ENCODE results near the gene FAM222B. TPM values are rescaled to one million over a fixed set of nuclear protein-coding genes. Genes with fewer than 3 reads are reported as not detected.
"Not testable (repeated sequence)": the region's sequence is repeated elsewhere in the genome, so short reads cannot be mapped to it uniquely, and the experiment has no call there.

FAM222B gene
- total and polyA plus RNA-seq, 9 of the 15 experiments (the other 6 are each of a cell fraction or from before 2014, with no cell fraction given): 4.0 to 34.6 (median 7.5) TPM

DNA sequence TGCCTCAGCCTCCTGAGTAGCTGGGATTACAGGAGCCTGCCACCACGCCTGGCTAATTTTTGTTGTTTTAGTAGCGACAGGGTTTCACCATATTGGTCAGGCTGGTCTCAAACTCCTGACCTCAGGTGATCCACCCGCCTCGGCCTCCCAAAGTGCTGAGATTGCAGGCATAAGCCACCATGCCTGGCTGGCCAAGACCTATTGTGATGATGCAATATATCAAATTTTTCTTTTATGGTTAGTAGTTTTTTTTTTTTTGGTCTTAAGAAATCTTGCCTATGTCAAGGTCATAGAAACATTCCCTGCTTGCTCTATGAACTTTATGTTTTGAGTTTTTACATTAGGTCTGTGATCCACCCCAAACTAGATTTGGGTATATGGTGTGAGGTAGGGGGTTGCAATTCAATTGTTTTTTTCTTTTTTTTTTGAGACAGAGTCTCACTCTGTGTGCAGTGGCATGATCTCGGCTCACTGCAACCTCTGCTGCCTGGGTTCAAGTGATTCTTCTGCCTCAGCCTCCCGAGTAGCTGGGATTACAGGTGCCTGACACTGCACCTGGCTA lies 34.6 kb upstream of the FAM222B start:
- H3K4me2 ChIP-seq (ENCODE audit: insufficient read depth, low read length); intact Hi-C loops (cut with micrococcal nuclease); H3K27me3 ChIP-seq (ENCODE audit: control insufficient read depth in 2 of 2, insufficient read depth in 2 of 2, low read length in 2 of 2); H3K4me3 ChIP-seq; CTCF ChIA-PET (ENCODE audit: low intra/inter-chr PET ratio); H3K79me2 ChIP-seq (ENCODE audit: control insufficient read depth, insufficient read depth, low read length); FAIRE-seq; H3K9me1 ChIP-seq (ENCODE audit: control insufficient read depth, insufficient read depth, low read length); H3K9me3 ChIP-seq (replicated peaks; ENCODE audit: control insufficient read depth, insufficient read depth, low read depth, low read length); H3K9ac ChIP-seq (ENCODE audit: insufficient read depth in 1 of 2, low read depth in 2 of 2, low read length in 2 of 2); H3K27ac ChIP-seq (ENCODE audit: extremely low read depth, low read depth, low read length); in situ Hi-C loops (cut with MboI); DNase-seq (ENCODE audit: extremely low read depth in 1 of 4, low spot score in 3 of 4); H4K20me1 ChIP-seq (replicated peaks; ENCODE audit: control insufficient read depth, insufficient read depth, low read length); ATAC-seq; BruUV-seq (replicated peaks); H2AFZ ChIP-seq (ENCODE audit: low read depth, low read length); TF ChIP-seq ATF3 (CRISPR knock-in tag; conservative IDR thresholded peaks at IDR 0.05): not testable (repeated sequence)
- H3K4me1 ChIP-seq (replicated peaks in 1 of 2; ENCODE audit: control insufficient read depth in 2 of 2, insufficient read depth in 2 of 2, low read length in 2 of 2): peaks cover 45 to 48% of the 10 kb centered on the region in 2 experiments
- peak; percentile 89 for TF ChIP-seq CEBPB (tag; IDR thresholded peaks at IDR 0.05)
- TF ChIP-seq SMARCA4 (IDR thresholded peaks at IDR 0.05): peak; percentile 18; the same call in 1 of the 2 replicates
- peak; percentile 1; the same call in 1 of the 2 replicates for TF ChIP-seq ZNF316 (IDR thresholded peaks at IDR 0.05)
- TF ChIP-seq ATF3 (IDR thresholded peaks at IDR 0.05): peak; percentile 94
- peak; percentile 17 for TF ChIP-seq PHF20 (IDR thresholded peaks at IDR 0.05; ENCODE audit: partially characterized antibody)
- peak; percentile 69 for TF ChIP-seq CEBPG (CRISPR knock-in tag; IDR thresholded peaks at IDR 0.05)
- peak; percentile 58 to 93; a peak in 3 of 4 replicates for TF ChIP-seq CEBPG (tag; conservative IDR thresholded peaks at IDR 0.05 in 1 of 2, IDR thresholded peaks at IDR 0.05 in 1 of 2)
- peak in 1 of 2 experiments; percentile 72; a peak in 1 of 3 replicates for TF ChIP-seq CBX3 (IDR thresholded peaks at IDR 0.05; ENCODE audit: borderline replicate concordance in 1 of 2, low read length in 2 of 2)
- TF ChIP-seq ZNF280A (IDR thresholded peaks at IDR 0.05; ENCODE audit: low read depth, partially characterized antibody): peak; percentile 82
- 0 out of 2 replicates have a peak, but pooled peaks have one; percentile 9 for TF ChIP-seq SMAD4 (CRISPR knock-in tag; conservative IDR thresholded peaks at IDR 0.05)
- peak; percentile 41; the same call in 1 of the 2 replicates for TF ChIP-seq TRIM28 (IDR thresholded peaks at IDR 0.05)
- 0 out of 2 replicates have a peak, but pooled peaks have one; percentile 25 for TF ChIP-seq ZEB2 (IDR thresholded peaks at IDR 0.05)
- peak; percentile 90 to 94 for TF ChIP-seq TRIM24 (IDR thresholded peaks at IDR 0.05)
- 0 out of 2 replicates have a peak, but pooled peaks have one; percentile 56 for TF ChIP-seq IRF9 (tag; IDR thresholded peaks at IDR 0.05)
- TF ChIP-seq, protein P1, sequence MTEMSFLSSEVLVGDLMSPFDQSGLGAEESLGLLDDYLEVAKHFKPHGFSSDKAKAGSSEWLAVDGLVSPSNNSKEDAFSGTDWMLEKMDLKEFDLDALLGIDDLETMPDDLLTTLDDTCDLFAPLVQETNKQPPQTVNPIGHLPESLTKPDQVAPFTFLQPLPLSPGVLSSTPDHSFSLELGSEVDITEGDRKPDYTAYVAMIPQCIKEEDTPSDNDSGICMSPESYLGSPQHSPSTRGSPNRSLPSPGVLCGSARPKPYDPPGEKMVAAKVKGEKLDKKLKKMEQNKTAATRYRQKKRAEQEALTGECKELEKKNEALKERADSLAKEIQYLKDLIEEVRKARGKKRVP (CRISPR knock-in tag; IDR thresholded peaks at IDR 0.05): 0 out of 2 replicates have a peak, but pooled peaks have one; percentile 29
- H3K36me3 ChIP-seq (ENCODE audit: control insufficient read depth, insufficient read depth, low read length): peaks cover 43% of the 10 kb centered on the region
- POLR2A ChIA-PET: interaction anchor here (1.1 kb wide), 2 partner anchors 52 to 151 kb away, joined by 3 read pairs; partner anchors contain the start of gene TLCD1
- 92% methylated on average over 6 of the region's 6 CpGs for WGBS (ENCODE audit: insufficient coverage, low coverage, missing lambda C conversion rate)

All from K562 (cell line).